ENCODE results near the gene MAP3K14.

- TF ChIP-seq CTCF (IDR thresholded peaks at IDR 0.05) (no peak), POLR2A (IDR thresholded peaks at IDR 0.05) (no peak)
These were observed 52.4 kb downstream of the MAP3K14 start for GRCh38 chr17:45264430-45264829.
